Mucosa of stomach (tissue), 1 donor: Measurements from ENCODE around the gene EPHA6.

Experiments used
- H3K27me3 ChIP-seq: one replicate; pipeline ENCODE4 v1.7.0; 2013; ENCODE audit warnings: mild to moderate bottlenecking, low read length; ENCODE audit not compliant: control insufficient read depth, insufficient read depth
- H3K36me3 ChIP-seq: one replicate; pipeline ENCODE4 v1.7.0; 2013; ENCODE audit warnings: low read length; ENCODE audit not compliant: control insufficient read depth, insufficient read depth
- H3K4me1 ChIP-seq: one replicate; pipeline ENCODE4 v1.7.0; 2013; ENCODE audit warnings: mild to moderate bottlenecking, low read length; ENCODE audit not compliant: control insufficient read depth, insufficient read depth
- H3K4me3 ChIP-seq: one replicate; pipeline ENCODE4 v1.7.0; 2013; ENCODE audit warnings: low read length
- H3K9ac ChIP-seq: one replicate; pipeline ENCODE4 v1.7.0; 2013; ENCODE audit warnings: mild to moderate bottlenecking, low read length, moderate library complexity
- H3K9me3 ChIP-seq: one replicate; pipeline ENCODE4 v1.7.0; 2013; ENCODE audit warnings: mild to moderate bottlenecking, low read length, moderate library complexity; ENCODE audit not compliant: control insufficient read depth
- donor health status: Pancreatic carcinoma.

The EPHA6 gene

DNA sequence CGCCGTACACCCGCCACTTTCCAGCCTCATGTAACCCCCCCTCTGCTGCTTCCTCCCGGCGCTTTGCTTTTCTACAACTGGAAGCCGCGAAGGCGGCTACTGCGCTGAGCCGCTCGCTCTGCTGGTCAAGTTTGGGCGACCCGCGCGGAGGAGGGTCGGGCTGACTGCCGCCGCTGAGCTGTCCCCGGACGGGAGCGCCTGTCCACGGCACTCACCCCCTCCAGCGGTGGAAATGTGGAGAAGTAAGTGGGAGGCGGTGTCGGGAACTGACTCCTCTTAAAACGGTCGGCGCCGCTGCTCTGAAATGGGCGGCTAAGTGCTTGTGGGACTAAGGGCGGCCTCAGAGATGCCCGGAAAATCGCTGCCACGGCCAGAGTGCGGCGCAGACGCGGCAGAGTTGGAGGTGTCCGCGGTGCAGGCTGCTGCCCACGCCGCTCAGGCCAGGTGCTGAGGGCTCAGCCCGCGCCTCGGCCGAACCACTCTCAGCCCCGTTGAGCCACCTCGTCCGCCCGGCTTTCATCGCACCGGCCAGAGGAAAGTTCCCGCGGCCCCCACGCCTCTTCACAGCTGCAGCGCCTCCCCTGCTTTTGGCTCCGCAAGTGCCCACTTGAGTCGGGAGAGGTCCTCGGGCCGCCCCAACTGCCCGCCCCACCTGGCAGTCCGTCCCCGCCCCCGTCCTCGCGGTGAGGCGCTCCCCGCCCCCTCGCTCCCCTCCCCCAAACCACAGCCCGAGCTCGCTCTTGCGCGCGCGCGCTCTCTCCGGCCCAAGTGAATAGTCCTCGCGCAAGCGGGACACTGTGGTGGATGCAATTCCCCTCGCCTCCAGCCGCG lies at the start of gene EPHA6:
TSS of gene EPHA6 (plus strand) at position 775 of the 831 bp plus-strand sequence.
- Histone ChIP-seq H3K9ac (no peak within 1 kb of the TSS), H3K27me3 (peaks cover 33% of the 10 kb centered on the region), H3K4me1 (no peaks in the 10 kb centered on the region), H3K4me3 (no peak within 1 kb of the TSS), H3K36me3 (no peaks in the 10 kb centered on the region), H3K9me3 (no peaks in the 10 kb centered on the region)

GRCh38 chr3:96776818-96777217 lies 37.6 kb upstream of the EPHA6 start:
- Histone ChIP-seq H3K4me1 (no peaks in the 10 kb centered on the region), H3K9ac (no peak overlapping the region), H3K27me3 (no peaks in the 10 kb centered on the region), H3K9me3 (no peaks in the 10 kb centered on the region), H3K36me3 (no peaks in the 10 kb centered on the region), H3K4me3 (no peak overlapping the region)

GRCh38 chr3:96779810-96780209 lies 34.6 kb upstream of the EPHA6 start:
- H3K27me3 ChIP-seq, result no peaks in the 10 kb centered on the region
- H3K4me3 ChIP-seq, result no peak overlapping the region
- no peaks in the 10 kb centered on the region for H3K4me1 ChIP-seq
- no peak overlapping the region for H3K9ac ChIP-seq
- no peaks in the 10 kb centered on the region for H3K36me3 ChIP-seq
- H3K9me3 ChIP-seq, result no peaks in the 10 kb centered on the region

DNA sequence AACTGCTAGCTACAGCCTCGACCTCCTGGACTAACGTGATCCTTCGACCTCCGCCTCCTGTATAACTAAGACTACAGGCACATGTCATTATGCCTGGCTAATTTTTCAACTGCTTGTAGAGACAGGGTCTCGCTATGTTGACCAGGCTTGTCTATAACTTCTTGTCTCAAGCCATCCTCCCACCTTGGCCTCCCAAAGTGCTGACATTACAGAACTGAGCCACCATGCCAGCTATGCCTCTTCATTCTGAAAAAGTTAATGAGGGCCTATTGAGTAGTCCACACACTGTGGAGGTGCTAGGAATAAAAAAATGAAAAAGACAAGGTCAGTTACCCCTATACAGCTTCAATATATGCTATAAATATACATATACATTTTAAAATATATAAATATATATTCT lies 18.3 kb upstream of the EPHA6 start:
- Histone ChIP-seq H3K9me3 (no peaks in the 10 kb centered on the region), H3K4me3 (no peak overlapping the region), H3K27me3 (no peaks in the 10 kb centered on the region), H3K36me3 (no peaks in the 10 kb centered on the region), H3K9ac (no peak overlapping the region), H3K4me1 (no peaks in the 10 kb centered on the region)

- H3K4me3 ChIP-seq, result no peak overlapping the region
- no peaks in the 10 kb centered on the region for H3K36me3 ChIP-seq
- H3K4me1 ChIP-seq, result no peaks in the 10 kb centered on the region
- no peaks in the 10 kb centered on the region for H3K27me3 ChIP-seq
- H3K9ac ChIP-seq, result no peak overlapping the region
- no peaks in the 10 kb centered on the region for H3K9me3 ChIP-seq
Measured at GRCh38 chr3:96803870-96804269, 10.5 kb upstream of the EPHA6 start.

DNA sequence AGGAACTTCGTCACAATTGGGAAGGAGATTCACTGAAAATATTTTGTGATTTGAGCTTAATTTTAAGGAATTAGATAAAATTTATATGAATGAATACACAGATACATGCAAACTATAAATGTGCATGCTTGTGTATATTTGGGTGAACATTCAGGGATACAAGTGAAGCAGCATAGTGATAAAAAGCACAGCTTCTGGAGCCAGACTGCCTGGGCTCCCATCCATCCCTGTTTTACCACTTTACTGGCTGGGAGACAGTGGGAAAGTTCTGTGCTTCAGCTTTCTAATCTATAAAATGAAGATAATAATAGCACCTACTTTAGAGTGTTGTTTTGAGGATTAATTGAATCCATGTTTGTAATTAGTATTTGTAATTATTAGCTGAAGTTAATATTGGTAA lies 8.1 kb upstream of the EPHA6 start:
- H3K9ac ChIP-seq, result no peak overlapping the region
- H3K4me3 ChIP-seq, result no peak overlapping the region
- no peaks in the 10 kb centered on the region for H3K36me3 ChIP-seq
- no peaks in the 10 kb centered on the region for H3K4me1 ChIP-seq
- no peaks in the 10 kb centered on the region for H3K9me3 ChIP-seq
- H3K27me3 ChIP-seq, result no peaks in the 10 kb centered on the region

DNA sequence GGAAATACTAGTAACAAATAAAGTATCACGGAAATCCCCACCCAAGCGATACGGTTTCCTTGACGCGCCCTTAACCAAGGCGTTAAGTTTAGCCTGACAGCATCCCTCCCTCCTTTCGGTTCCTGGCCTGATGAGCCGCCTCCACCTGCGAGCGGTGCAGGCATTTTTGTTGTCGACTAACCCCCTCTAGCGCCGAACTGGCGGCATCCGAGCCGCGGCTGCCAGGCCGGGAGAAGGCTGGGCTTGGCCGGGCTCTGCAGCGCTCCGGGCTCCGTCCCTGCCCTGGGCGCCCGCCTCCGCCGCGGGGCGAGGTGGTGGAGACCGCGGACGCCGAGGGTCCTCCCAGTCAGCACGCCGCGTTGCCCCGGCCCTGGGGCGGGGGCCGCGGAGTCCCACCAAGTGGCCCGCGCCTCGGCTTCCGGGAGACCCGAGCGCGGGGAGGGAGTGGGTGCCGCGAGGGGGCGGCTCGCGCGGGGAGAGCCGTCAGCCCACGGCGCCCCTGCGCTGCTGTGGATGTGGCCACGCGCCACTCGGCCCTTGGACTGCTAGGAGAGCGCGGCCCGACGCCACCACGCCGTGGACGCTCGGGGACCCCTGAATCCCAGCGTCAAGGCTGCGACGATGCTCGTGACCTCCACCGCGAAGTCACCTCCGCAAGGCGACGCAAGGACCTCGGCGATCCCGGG lies 1.1 kb upstream of the EPHA6 start:
- Histone ChIP-seq H3K4me3 (no peak overlapping the region), H3K9me3 (no peaks in the 10 kb centered on the region), H3K36me3 (no peaks in the 10 kb centered on the region), H3K27me3 (peaks cover 33% of the 10 kb centered on the region), H3K9ac (no peak overlapping the region), H3K4me1 (no peaks in the 10 kb centered on the region)

DNA sequence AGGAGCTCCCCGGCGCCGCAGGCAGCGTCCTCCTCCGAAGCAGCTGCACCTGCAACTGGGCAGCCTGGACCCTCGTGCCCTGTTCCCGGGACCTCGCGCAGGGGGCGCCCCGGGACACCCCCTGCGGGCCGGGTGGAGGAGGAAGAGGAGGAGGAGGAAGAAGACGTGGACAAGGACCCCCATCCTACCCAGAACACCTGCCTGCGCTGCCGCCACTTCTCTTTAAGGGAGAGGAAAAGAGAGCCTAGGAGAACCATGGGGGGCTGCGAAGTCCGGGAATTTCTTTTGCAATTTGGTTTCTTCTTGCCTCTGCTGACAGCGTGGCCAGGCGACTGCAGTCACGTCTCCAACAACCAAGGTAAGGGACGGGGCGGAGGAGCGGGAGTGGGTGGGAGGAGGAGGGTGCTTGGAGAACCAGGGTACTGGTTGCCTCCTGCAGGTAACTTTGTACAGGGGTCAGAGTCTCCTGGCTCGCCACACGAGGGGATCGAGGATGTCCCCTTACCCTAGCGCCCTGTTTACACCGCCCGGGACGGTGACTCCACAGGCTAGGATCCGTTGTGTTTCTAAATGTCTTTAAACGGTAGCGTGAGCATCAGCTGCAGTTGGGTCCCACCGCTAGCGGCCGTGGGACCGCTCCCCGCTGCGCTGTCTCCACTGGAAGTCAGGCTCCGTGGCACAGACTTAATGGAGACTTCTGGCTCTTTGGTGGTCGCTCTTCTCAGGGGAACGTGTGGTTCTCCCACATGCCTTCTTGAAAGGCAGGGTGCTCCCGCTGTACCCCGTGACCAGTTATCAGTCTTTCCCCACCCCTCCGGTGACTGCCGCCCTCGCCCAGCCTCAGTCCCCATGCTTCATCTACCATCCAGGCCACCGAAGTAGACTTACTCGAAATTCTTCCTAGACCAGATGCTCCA lies 515 bp downstream of the EPHA6 start:
- Histone ChIP-seq H3K4me1 (no peaks in the 10 kb centered on the region), H3K9ac (no peak overlapping the region), H3K27me3 (peaks cover 33% of the 10 kb centered on the region), H3K36me3 (no peaks in the 10 kb centered on the region), H3K9me3 (no peaks in the 10 kb centered on the region), H3K4me3 (no peak overlapping the region)

DNA sequence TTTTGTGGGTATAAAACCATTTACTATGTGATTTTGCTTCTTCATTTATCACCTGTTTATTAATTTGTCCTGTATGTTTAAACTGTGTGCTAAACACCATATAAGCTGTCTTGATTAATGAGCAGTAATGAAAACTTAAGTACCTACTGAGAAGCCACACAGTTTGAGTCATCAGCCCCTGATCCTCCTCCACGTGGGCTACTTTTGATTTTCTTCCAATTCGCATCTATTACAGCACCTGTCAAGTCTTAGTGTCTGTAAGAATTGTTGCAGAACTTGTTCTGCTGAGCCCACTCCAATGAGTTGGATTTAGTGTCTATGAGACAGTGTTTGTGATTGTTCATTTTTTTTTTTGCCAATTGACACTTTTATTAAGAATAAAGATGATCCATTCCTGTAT lies 16.8 kb downstream of the EPHA6 start:
- Histone ChIP-seq H3K27me3 (no peaks in the 10 kb centered on the region), H3K4me3 (no peak overlapping the region), H3K4me1 (no peaks in the 10 kb centered on the region), H3K9ac (no peak overlapping the region), H3K36me3 (no peaks in the 10 kb centered on the region), H3K9me3 (no peaks in the 10 kb centered on the region)

- Histone ChIP-seq H3K9ac (no peak overlapping the region), H3K27me3 (no peaks in the 10 kb centered on the region), H3K4me1 (no peaks in the 10 kb centered on the region), H3K9me3 (no peaks in the 10 kb centered on the region), H3K36me3 (no peaks in the 10 kb centered on the region), H3K4me3 (no peak overlapping the region)
Measured at GRCh38 chr3:96833301-96833700, 18.9 kb downstream of the EPHA6 start.

- H3K4me1 ChIP-seq, result no peaks in the 10 kb centered on the region
- no peaks in the 10 kb centered on the region for H3K36me3 ChIP-seq
- H3K27me3 ChIP-seq, result no peaks in the 10 kb centered on the region
- no peaks in the 10 kb centered on the region for H3K9me3 ChIP-seq
- no peak overlapping the region for H3K9ac ChIP-seq
- no peak overlapping the region for H3K4me3 ChIP-seq
Measured at GRCh38 chr3:96836153-96836915, 21.9 kb downstream of the EPHA6 start.
